ENCODE measurements around the gene NRG2. TPM values are rescaled to one million over a fixed set of nuclear protein-coding genes. Genes with fewer than 3 reads are reported as not detected.

NRG2 gene
- total and polyA plus RNA-seq, 12 donors = 1.8 to 16.7 (median 8.4) TPM

- DNase-seq = no peak
- Histone ChIP-seq H3K9me3 (replicated peaks in 1 of 3) (no peaks in the 10 kb centered on the region), H3K27ac (no peak overlapping the region), H3K27me3 (no peaks in the 10 kb centered on the region), H3K4me1 (replicated peaks in 1 of 2) (no peaks in the 10 kb centered on the region), H3K4me3 (no peak overlapping the region), H3K36me3 (replicated peaks in 1 of 2) (no peaks in the 10 kb centered on the region)
- no peak for TF ChIP-seq POLR2A (IDR thresholded peaks at IDR 0.05)
- no peak for TF ChIP-seq CTCF (IDR thresholded peaks at IDR 0.05)
- 67 to 73% (median 70%) methylated on average over 7 to 8 of the region's 8 CpGs for WGBS, 4 donors
- intact Hi-C loops (cut with DNase I) = no loop called here
These were observed 236.1 kb downstream of the NRG2 start for GRCh38 chr5:139806726-139807646.

- intact Hi-C loops (cut with DNase I) = no loop called here
- H3K4me3 ChIP-seq = no peak overlapping the region
- H3K27ac ChIP-seq = no peak overlapping the region
- H3K36me3 ChIP-seq (replicated peaks in 1 of 2) = no peaks in the 10 kb centered on the region
- no peaks in the 10 kb centered on the region for H3K27me3 ChIP-seq
- 83 to 93% (median 84%) methylated on average over 3 to 4 of the region's 4 CpGs for WGBS, 4 donors
- no peaks in the 10 kb centered on the region for H3K9me3 ChIP-seq (replicated peaks in 1 of 3)
- no peaks in the 10 kb centered on the region for H3K4me1 ChIP-seq (replicated peaks in 1 of 2)
- TF ChIP-seq CTCF (IDR thresholded peaks at IDR 0.05) = no peak
- TF ChIP-seq POLR2A (IDR thresholded peaks at IDR 0.05) = no peak
- no peak for DNase-seq
These were observed 237.0 kb downstream of the NRG2 start for GRCh38 chr5:139806111-139806510.

- Histone ChIP-seq H3K4me1 (replicated peaks in 1 of 2) (no peaks in the 10 kb centered on the region), H3K36me3 (replicated peaks in 1 of 2) (no peaks in the 10 kb centered on the region), H3K27me3 (no peaks in the 10 kb centered on the region), H3K4me3 (no peak overlapping the region), H3K9me3 (replicated peaks in 1 of 3) (no peaks in the 10 kb centered on the region), H3K27ac (no peak overlapping the region)
- DNase-seq = no peak
- no peak for TF ChIP-seq CTCF (IDR thresholded peaks at IDR 0.05)
- no peak for TF ChIP-seq POLR2A (IDR thresholded peaks at IDR 0.05)
- intact Hi-C loops (cut with DNase I) = no loop called here
- 90 to 98% (median 95%) methylated on average over 2 of the region's 2 CpGs for WGBS, 4 donors
These were observed 237.6 kb downstream of the NRG2 start for GRCh38 chr5:139805545-139805944.

- H3K9me3 ChIP-seq (replicated peaks in 1 of 3) = no peaks in the 10 kb centered on the region
- TF ChIP-seq CTCF (IDR thresholded peaks at IDR 0.05) (no peak), POLR2A (IDR thresholded peaks at IDR 0.05) (no peak)
These were observed 238.2 kb downstream of the NRG2 start for GRCh38 chr5:139804800-139805397.

More at GRCh38 chr5:139804800-139805397, 238.2 kb downstream of the NRG2 start:
- intact Hi-C loops (cut with DNase I) = no loop called here
- no peaks in the 10 kb centered on the region for H3K27me3 ChIP-seq
- H3K27ac ChIP-seq = no peak overlapping the region
- no peak overlapping the region for H3K4me3 ChIP-seq
- WGBS, 4 donors = 85 to 92% (median 91%) methylated on average over 17 of the region's 17 CpGs
- H3K4me1 ChIP-seq (replicated peaks in 1 of 2) = no peaks in the 10 kb centered on the region
- no peak for DNase-seq
- H3K36me3 ChIP-seq (replicated peaks in 1 of 2) = no peaks in the 10 kb centered on the region

All from adrenal gland (tissue), 12 donors.